SK-N-SH treated with all-trans-retinoic acid at 6 μM for 48 hours (cell line): ENCODE measurements around the gene GOLGA5.

ENCODE experiments used
- PATZ1 ChIP-seq: fragments of 250-450 bp; sonication (Bioruptor Pico); IDR thresholded peaks from 2 replicates; pipeline ENCODE4 v1.8.0; 2020; ENCODE audit warnings: mild to moderate bottlenecking, moderate library complexity, borderline replicate concordance
- RARB ChIP-seq: fragments of 250-450 bp; sonication (Bioruptor Pico); IDR thresholded peaks from 2 replicates; pipeline ENCODE4 v1.8.0; 2021; ENCODE audit warnings: mild to moderate bottlenecking, moderate library complexity
- ZC3H10 ChIP-seq: fragments of 250-450 bp; sonication (Bioruptor Pico); IDR thresholded peaks from 2 replicates; pipeline ENCODE4 v1.5.1; 2021; ENCODE audit warnings: mild to moderate bottlenecking, moderate library complexity

GRCh38 chr14:92780444-92781232 is 13.5 kb upstream of the GOLGA5 start:
- TF ChIP-seq ZC3H10 (no peak), RARB (no peak), PATZ1 (no peak)
